OCI-LY1 (cell line): Measurements from ENCODE around the gene B4GALT5.

ENCODE experiments used
- EZH2 ChIP-seq: fragments of 200-600 bp; sonication (generic), shearing (Covaris generic); IDR thresholded peaks from 2 replicates; pipeline ENCODE4 v1.8.0; 2017; ENCODE audit warnings: borderline replicate concordance, mixed run types, mild to moderate bottlenecking, antibody characterized with exemption, low read length, moderate library complexity, mixed read lengths
- TF ChIP-seq, protein P1 (sequence below): fragments of 200-600 bp; sonication (generic), shearing (Covaris generic); IDR thresholded peaks from 2 replicates; pipeline ENCODE4 v1.5.1; 2017; ENCODE audit warnings: mild to moderate bottlenecking, antibody characterized with exemption, low read length, moderate library complexity, mixed read lengths

DNA sequence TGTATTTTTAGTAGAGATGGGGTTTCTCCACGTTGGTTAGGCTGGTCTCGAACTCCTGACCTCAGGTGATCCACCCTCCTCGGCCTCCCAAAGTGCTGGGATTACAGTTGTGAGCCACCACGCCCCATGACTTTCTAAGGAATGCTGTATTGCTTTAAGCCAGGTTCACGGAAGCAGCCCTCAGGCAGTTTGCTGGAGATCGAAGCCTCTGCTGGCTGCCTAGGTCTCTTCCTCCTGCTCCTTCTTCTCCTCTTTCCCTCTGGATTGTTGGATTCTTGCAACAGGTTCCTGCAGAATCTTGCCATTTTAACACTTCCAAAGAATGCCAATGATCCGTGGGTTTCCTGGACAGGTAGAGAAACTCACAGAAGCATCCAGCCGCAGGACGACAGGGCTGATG lies 29.3 kb upstream of the B4GALT5 start:
- TF ChIP-seq, protein P1, sequence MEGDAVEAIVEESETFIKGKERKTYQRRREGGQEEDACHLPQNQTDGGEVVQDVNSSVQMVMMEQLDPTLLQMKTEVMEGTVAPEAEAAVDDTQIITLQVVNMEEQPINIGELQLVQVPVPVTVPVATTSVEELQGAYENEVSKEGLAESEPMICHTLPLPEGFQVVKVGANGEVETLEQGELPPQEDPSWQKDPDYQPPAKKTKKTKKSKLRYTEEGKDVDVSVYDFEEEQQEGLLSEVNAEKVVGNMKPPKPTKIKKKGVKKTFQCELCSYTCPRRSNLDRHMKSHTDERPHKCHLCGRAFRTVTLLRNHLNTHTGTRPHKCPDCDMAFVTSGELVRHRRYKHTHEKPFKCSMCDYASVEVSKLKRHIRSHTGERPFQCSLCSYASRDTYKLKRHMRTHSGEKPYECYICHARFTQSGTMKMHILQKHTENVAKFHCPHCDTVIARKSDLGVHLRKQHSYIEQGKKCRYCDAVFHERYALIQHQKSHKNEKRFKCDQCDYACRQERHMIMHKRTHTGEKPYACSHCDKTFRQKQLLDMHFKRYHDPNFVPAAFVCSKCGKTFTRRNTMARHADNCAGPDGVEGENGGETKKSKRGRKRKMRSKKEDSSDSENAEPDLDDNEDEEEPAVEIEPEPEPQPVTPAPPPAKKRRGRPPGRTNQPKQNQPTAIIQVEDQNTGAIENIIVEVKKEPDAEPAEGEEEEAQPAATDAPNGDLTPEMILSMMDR = no peak
- no peak for TF ChIP-seq EZH2
